ENCODE measurements around the gene EN1.

DNA sequence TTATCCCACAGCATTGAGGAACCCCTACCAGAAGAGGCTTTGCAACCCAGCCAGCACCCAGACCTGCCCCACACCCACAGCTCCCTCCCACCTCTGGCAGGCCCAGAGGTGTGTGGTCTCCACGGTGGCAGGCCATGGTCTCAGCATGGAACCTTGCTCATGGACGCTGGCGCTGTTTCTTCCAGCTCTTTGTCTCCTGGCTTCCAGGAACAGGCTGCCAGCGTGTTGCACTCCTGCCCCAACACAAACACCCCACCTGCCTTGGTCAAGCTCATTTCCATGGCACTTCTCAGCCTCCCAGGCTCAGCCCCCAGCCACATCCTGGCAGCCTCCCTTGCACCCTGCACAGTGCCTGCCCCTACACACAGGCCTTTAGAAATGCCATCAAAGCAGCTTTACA lies 31.7 kb downstream of the EN1 start:
- TF ChIP-seq, protein P1, sequence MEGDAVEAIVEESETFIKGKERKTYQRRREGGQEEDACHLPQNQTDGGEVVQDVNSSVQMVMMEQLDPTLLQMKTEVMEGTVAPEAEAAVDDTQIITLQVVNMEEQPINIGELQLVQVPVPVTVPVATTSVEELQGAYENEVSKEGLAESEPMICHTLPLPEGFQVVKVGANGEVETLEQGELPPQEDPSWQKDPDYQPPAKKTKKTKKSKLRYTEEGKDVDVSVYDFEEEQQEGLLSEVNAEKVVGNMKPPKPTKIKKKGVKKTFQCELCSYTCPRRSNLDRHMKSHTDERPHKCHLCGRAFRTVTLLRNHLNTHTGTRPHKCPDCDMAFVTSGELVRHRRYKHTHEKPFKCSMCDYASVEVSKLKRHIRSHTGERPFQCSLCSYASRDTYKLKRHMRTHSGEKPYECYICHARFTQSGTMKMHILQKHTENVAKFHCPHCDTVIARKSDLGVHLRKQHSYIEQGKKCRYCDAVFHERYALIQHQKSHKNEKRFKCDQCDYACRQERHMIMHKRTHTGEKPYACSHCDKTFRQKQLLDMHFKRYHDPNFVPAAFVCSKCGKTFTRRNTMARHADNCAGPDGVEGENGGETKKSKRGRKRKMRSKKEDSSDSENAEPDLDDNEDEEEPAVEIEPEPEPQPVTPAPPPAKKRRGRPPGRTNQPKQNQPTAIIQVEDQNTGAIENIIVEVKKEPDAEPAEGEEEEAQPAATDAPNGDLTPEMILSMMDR (conservative IDR thresholded peaks at IDR 0.05; ENCODE audit: low read length) = no peak
- no peak for TF ChIP-seq EZH2phosphoT487 (IDR thresholded peaks at IDR 0.05; ENCODE audit: borderline replicate concordance)

Measured in Loucy (cell line).